ENCODE results near the gene SPDEF.

SPDEF gene

GRCh38 chr6:34531580-34532201 is 24.4 kb downstream of the SPDEF start:
- Histone ChIP-seq H3K4me3 (ENCODE audit: severe bottlenecking) (no peak overlapping the region), H3K9me3 (ENCODE audit: severe bottlenecking) (no peaks in the 10 kb centered on the region), H3K27me3 (ENCODE audit: insufficient read depth, poor library complexity, severe bottlenecking) (no peaks in the 10 kb centered on the region), H3K36me3 (ENCODE audit: low read depth) (no peaks in the 10 kb centered on the region), H3K4me1 (ENCODE audit: insufficient read depth, poor library complexity, severe bottlenecking) (no peaks in the 10 kb centered on the region), H3K27ac (ENCODE audit: poor library complexity, severe bottlenecking) (no peak overlapping the region)
- DNase-seq (ENCODE audit: low spot score) (no peak), ATAC-seq (ENCODE audit: low read depth) (no peak)
- no peak for TF ChIP-seq CTCF (IDR thresholded peaks at IDR 0.05; ENCODE audit: poor library complexity, severe bottlenecking)

GRCh38 chr6:34530753-34531365 is 25.3 kb downstream of the SPDEF start:
- ATAC-seq (ENCODE audit: low read depth): no peak
- DNase-seq (ENCODE audit: low spot score): no peak
- Histone ChIP-seq H3K27me3 (ENCODE audit: insufficient read depth, poor library complexity, severe bottlenecking) (no peaks in the 10 kb centered on the region), H3K4me3 (ENCODE audit: severe bottlenecking) (no peak overlapping the region), H3K36me3 (ENCODE audit: low read depth) (no peaks in the 10 kb centered on the region), H3K27ac (ENCODE audit: poor library complexity, severe bottlenecking) (no peak overlapping the region), H3K9me3 (ENCODE audit: severe bottlenecking) (no peaks in the 10 kb centered on the region), H3K4me1 (ENCODE audit: insufficient read depth, poor library complexity, severe bottlenecking) (no peaks in the 10 kb centered on the region)
- TF ChIP-seq CTCF (IDR thresholded peaks at IDR 0.05; ENCODE audit: poor library complexity, severe bottlenecking): no peak

- Histone ChIP-seq H3K9me3 (ENCODE audit: severe bottlenecking) (no peaks in the 10 kb centered on the region), H3K4me1 (ENCODE audit: insufficient read depth, poor library complexity, severe bottlenecking) (no peaks in the 10 kb centered on the region), H3K4me3 (ENCODE audit: severe bottlenecking) (no peak overlapping the region), H3K36me3 (ENCODE audit: low read depth) (no peaks in the 10 kb centered on the region), H3K27ac (ENCODE audit: poor library complexity, severe bottlenecking) (no peak overlapping the region), H3K27me3 (ENCODE audit: insufficient read depth, poor library complexity, severe bottlenecking) (no peaks in the 10 kb centered on the region)
- TF ChIP-seq CTCF (IDR thresholded peaks at IDR 0.05; ENCODE audit: poor library complexity, severe bottlenecking): peak; percentile 33
- no peak for DNase-seq (ENCODE audit: low spot score)
- ATAC-seq (ENCODE audit: low read depth): no peak
These were observed 26.3 kb downstream of the SPDEF start for GRCh38 chr6:34529665-34530327.

GRCh38 chr6:34528996-34529664 is 27.0 kb downstream of the SPDEF start:
- Histone ChIP-seq H3K4me1 (ENCODE audit: insufficient read depth, poor library complexity, severe bottlenecking) (no peaks in the 10 kb centered on the region), H3K9me3 (ENCODE audit: severe bottlenecking) (no peaks in the 10 kb centered on the region), H3K36me3 (ENCODE audit: low read depth) (no peaks in the 10 kb centered on the region), H3K27ac (ENCODE audit: poor library complexity, severe bottlenecking) (no peak overlapping the region), H3K27me3 (ENCODE audit: insufficient read depth, poor library complexity, severe bottlenecking) (no peaks in the 10 kb centered on the region), H3K4me3 (ENCODE audit: severe bottlenecking) (no peak overlapping the region)
- no peak for DNase-seq (ENCODE audit: low spot score)
- ATAC-seq (ENCODE audit: low read depth): no peak
- TF ChIP-seq CTCF (IDR thresholded peaks at IDR 0.05; ENCODE audit: poor library complexity, severe bottlenecking): no peak
